ENCODE data around the gene NASP. TPM values are rescaled to one million over a fixed set of nuclear protein-coding genes. Genes with fewer than 3 reads are reported as not detected.

NASP gene
- total RNA-seq, 8 experiments from 2014 or later = 34.6 to 392 (median 116) TPM

DNA sequence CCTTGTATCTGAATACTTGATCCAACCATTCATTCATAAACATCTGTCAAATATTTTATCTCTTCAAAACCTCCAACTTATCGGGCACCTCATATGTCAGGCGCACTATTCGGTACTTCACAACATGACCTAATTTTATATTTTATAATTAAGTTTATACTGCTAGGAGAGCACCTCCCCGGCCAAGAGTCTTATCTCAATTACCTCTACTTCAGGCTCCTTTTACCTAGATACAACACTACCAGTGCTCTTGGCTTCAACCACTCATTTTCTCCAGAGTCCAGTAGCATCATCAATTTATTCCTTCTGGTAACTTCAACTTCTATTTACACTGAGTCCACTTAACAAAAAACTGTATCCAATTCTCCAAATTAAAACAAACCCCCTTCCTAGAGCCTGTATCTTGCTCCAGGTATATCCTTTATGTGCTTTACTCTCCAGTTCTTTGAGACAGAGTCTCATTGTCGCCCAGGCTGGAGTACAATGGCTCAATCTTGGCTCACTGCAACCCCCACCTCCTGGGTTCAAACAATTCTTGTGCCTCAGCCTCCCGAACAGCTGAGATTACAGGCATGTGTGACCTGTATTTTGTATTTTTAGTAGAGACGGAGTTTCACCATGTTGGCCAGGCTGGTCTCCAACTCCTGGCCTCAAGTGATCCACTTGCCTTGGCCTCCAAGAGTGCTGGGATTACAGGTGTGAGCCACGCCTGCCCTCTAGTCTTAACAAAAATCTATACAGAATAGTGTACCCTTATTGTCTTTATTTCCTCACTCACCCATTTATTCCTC, 83.7 kb downstream of the NASP start:
- in situ Hi-C loops (cut with MboI; ENCODE audit: low pct_unique_long_range_greater_than_20kb in 2 of 9, low sequenced_read_pairs in 9 of 9, unreplicated experiment in 9 of 9) = no loop called here
- ATAC-seq (replicated peaks in 6 of 8) = no peak
- no peak overlapping the region for H3K4me3 ChIP-seq
- H3K27ac ChIP-seq = no peak overlapping the region
- H3K4me1 ChIP-seq (replicated peaks in 1 of 2) = no peaks in the 10 kb centered on the region
- 17 to 99% (median 94%) methylated on average over 1 to 8 of the region's 8 CpGs for WGBS, 10 experiments

Other genes with a start within 250 kb of the NASP start
- 10 to 100 TPM in 7 of 8 experiments, 1 to 10 TPM in 1; 8.1 to 22.4 (median 12.2) TPM for gene TOE1, start 243.9 kb upstream of the NASP start, total RNA-seq
- 10 to 100 TPM; 16.5 to 35.8 (median 25.9) TPM for gene MUTYH, start 243.6 kb upstream of the NASP start, total RNA-seq
- gene TESK2, start 92.9 kb upstream of the NASP start, total RNA-seq = 10 to 100 TPM in 1 of 8 experiments, 1 to 10 TPM in 7; 1.1 to 17.3 (median 2.0) TPM
- gene CCDC163, start 84.0 kb upstream of the NASP start, total RNA-seq = 1 to 10 TPM in 7 of 8 experiments, under 1 TPM in 1; 0.76 to 5.5 (median 2.6) TPM
- 10 to 100 TPM in 2 of 8 experiments, 1 to 10 TPM in 6; 3.7 to 12.7 (median 5.3) TPM for gene MMACHC, start 83.7 kb upstream of the NASP start, total RNA-seq
- 1,000 to 10,000 TPM in 1 of 8 experiments, 100 to 1,000 TPM in 7; 245 to 1,200 (median 476) TPM for gene PRDX1, start 62.2 kb upstream of the NASP start, total RNA-seq
- gene AKR1A1, start 33.2 kb upstream of the NASP start, total RNA-seq = 100 to 1,000 TPM in 7 of 8 experiments, 10 to 100 TPM in 1; 88.1 to 272 (median 151) TPM
- 1 to 10 TPM in 5 of 8 experiments, under 1 TPM in 3; 0.15 to 4.8 (median 1.2) TPM for gene CCDC17, start 40.0 kb downstream of the NASP start, total RNA-seq
- 100 to 1,000 TPM in 2 of 8 experiments, 10 to 100 TPM in 6; 63.0 to 112 (median 84.4) TPM for gene GPBP1L1, start 102.5 kb downstream of the NASP start, total RNA-seq
- 10 to 100 TPM; 25.2 to 49.4 (median 41.1) TPM for gene TMEM69, start 104.1 kb downstream of the NASP start, total RNA-seq
- 10 to 100 TPM in 7 of 8 experiments, 1 to 10 TPM in 1; 7.9 to 16.3 (median 14.2) TPM for gene IPP, start 166.6 kb downstream of the NASP start, total RNA-seq
- gene MAST2, start 219.6 kb downstream of the NASP start, total RNA-seq = 10 to 100 TPM; 17.8 to 50.0 (median 31.7) TPM

All from motor neuron (in vitro differentiated cells).